K562 (cell line): ENCODE measurements around the gene UBE2D3. TPM values are rescaled to one million over a fixed set of nuclear protein-coding genes. Genes with fewer than 3 reads are reported as not detected.

Experiments
- ARNT ChIP-seq, 2 experiments: fragments of 450-650 bp; IDR thresholded peaks; 2 replicates each; pipeline ENCODE4 v1.6.1; 2016; ENCODE audit warnings: mild to moderate bottlenecking in 1 of 2
- CBFA2T2 ChIP-seq: fragments of 450-650 bp; conservative IDR thresholded peaks from 2 replicates; pipeline ENCODE4 v1.6.1; 2017; ENCODE audit warnings: mild to moderate bottlenecking
- CREM ChIP-seq: IDR thresholded peaks from 2 replicates; pipeline ENCODE4 v1.6.1; 2014; ENCODE audit warnings: antibody characterized with exemption, low read depth
- EGR1 ChIP-seq: fragments of 450-650 bp; conservative IDR thresholded peaks from 2 replicates; pipeline ENCODE4 v1.6.1; 2017; ENCODE audit warnings: mild to moderate bottlenecking
- FOS ChIP-seq: IDR thresholded peaks from 3 replicates; pipeline ENCODE4 v1.6.1; 2011; ENCODE audit not compliant: insufficient read length; ENCODE audit errors: extremely low read depth
- KDM4B ChIP-seq, 2 experiments: fragments of 450-650 bp in 1 of 2; sonication (generic) in 1 of 2; IDR thresholded peaks; 2 replicates each; pipeline ENCODE4 v1.6.1; 2016 to 2017; ENCODE audit warnings: borderline replicate concordance in 2 of 2, antibody characterized with exemption in 1 of 2, low read depth in 1 of 2, mild to moderate bottlenecking in 1 of 2
- L3MBTL2 ChIP-seq: fragments of 450-650 bp; IDR thresholded peaks from 2 replicates; pipeline ENCODE4 v1.6.1; 2016; ENCODE audit warnings: mild to moderate bottlenecking, moderate library complexity
- MAX ChIP-seq: sonication (generic); formaldehyde crosslinking; IDR thresholded peaks from 2 replicates; pipeline ENCODE4 v1.9.0; 2022; ENCODE audit warnings: mild to moderate bottlenecking, missing genetic modification reagents
- MBD2 ChIP-seq: sonication (generic); IDR thresholded peaks from 2 replicates; pipeline ENCODE4 v1.6.1; 2016; ENCODE audit warnings: low read depth, borderline replicate concordance
- MLX ChIP-seq, 2 experiments: fragments of 450-650 bp in 1 of 2; sonication (generic) in 1 of 2; formaldehyde crosslinking; conservative IDR thresholded peaks; 2 replicates each; pipeline versions ENCODE4 v1.4.0 to v1.8.1; 2020 to 2022; ENCODE audit warnings: mild to moderate bottlenecking in 1 of 2, missing genetic modification reagents in 1 of 2
- MYNN ChIP-seq, 2 experiments: sonication (generic); formaldehyde crosslinking in 1 of 2; IDR thresholded peaks; 2 replicates each; pipeline versions ENCODE4 v1.5.0 to v1.6.1; 2016 to 2020; ENCODE audit warnings: antibody characterized with exemption in 1 of 2, missing genetic modification reagents in 1 of 2
- NFATC3 ChIP-seq: fragments of 450-650 bp; IDR thresholded peaks from 2 replicates; pipeline ENCODE4 v1.6.1; 2017; ENCODE audit warnings: mild to moderate bottlenecking
- NONO ChIP-seq, 2 experiments: fragments of 200-400 bp in 1 of 2; fragments of 450-650 bp in 1 of 2; formaldehyde crosslinking in 1 of 2; IDR thresholded peaks; 2 replicates each; pipeline ENCODE4 v1.6.1; 2017; ENCODE audit warnings: low read depth in 2 of 2, mild to moderate bottlenecking in 2 of 2, moderate library complexity in 2 of 2, low read length in 1 of 2
- NRF1 ChIP-seq, 2 experiments: fragments of 450-650 bp; IDR thresholded peaks in 1 of 2; conservative IDR thresholded peaks in 1 of 2; 2 replicates each; pipeline ENCODE4 v1.6.1; 2014; ENCODE audit warnings: mild to moderate bottlenecking in 2 of 2
- PHB ChIP-seq: fragments of 250-450 bp; sonication (Bioruptor Pico); IDR thresholded peaks from 2 replicates; pipeline ENCODE4 v1.5.0; 2021
- PHF21A ChIP-seq: fragments of 450-650 bp; IDR thresholded peaks from 2 replicates; pipeline ENCODE4 v1.6.1; 2017; ENCODE audit warnings: low read depth, borderline replicate concordance
- PML ChIP-seq: IDR thresholded peaks from 2 replicates; pipeline ENCODE4 v1.6.1; 2012; ENCODE audit warnings: low read length, inconsistent platforms
- SIX5 ChIP-seq, 2 experiments: IDR thresholded peaks; 2 replicates each; pipeline ENCODE4 v1.6.1; 2011; ENCODE audit warnings: low read length in 2 of 2, borderline replicate concordance in 1 of 2, low read depth in 1 of 2, mild to moderate bottlenecking in 1 of 2, moderate library complexity in 1 of 2; ENCODE audit not compliant: insufficient read depth in 1 of 2
- SRF ChIP-seq, 2 experiments: fragments of 250-450, 450-650 bp in 1 of 2; sonication (Bioruptor Pico) in 1 of 2; sonication (generic) in 1 of 2; formaldehyde crosslinking; IDR thresholded peaks; 2 replicates each; pipeline versions ENCODE4 v1.5.0 to v1.5.1; 2020 to 2022; ENCODE audit warnings: mild to moderate bottlenecking in 1 of 2, missing genetic modification reagents in 1 of 2
- XRCC4 ChIP-seq: IDR thresholded peaks from one replicate; pipeline ENCODE4 v1.6.1; 2011; ENCODE audit not compliant: insufficient read depth, insufficient read length; ENCODE audit errors: extremely low read depth
- ZBTB1 ChIP-seq: sonication (generic); formaldehyde crosslinking; IDR thresholded peaks from 2 replicates; pipeline ENCODE4 v1.8.1; 2023; ENCODE audit warnings: missing genetic modification reagents, low read depth, mild to moderate bottlenecking, borderline replicate concordance
- ZNF449 ChIP-seq: fragments of 250-450 bp; sonication (Bioruptor Pico); IDR thresholded peaks from 2 replicates; pipeline ENCODE4 v1.8.0; 2022; ENCODE audit warnings: moderate library complexity, mild to moderate bottlenecking, inconsistent platforms
- ZNF589 ChIP-seq: fragments of 200-800 bp; sonication (Bioruptor generic); IDR thresholded peaks from 2 replicates; pipeline ENCODE4 v1.6.1; 2016; ENCODE audit warnings: low read depth, missing genetic modification characterization, missing compliant biosample characterization
- polyA plus RNA-seq, 8 experiments: library from polyadenylated mRNA; depleted of rRNA in 4 of 8; stranded (reverse) in 5 of 8; unstranded in 3 of 8; fragments of >200 nt; fragmentation: Nextera tagmentation in 2 of 8; fragmentation: Illumina TruSeq in 1 of 8; extraction: Ambion mirVana in 2 of 8; extraction: Trizol in 1 of 8; gene quantifications; 2 replicates each; pipeline versions ENCODE4 v1.2.1 to v1.2.3, GENCODE V29; 2011 to 2014; ENCODE audit warnings: inconsistent platforms in 1 of 8, missing spikeins in 1 of 8
- total RNA-seq, 7 experiments: library from RNA; depleted of rRNA in 6 of 7; stranded (reverse); fragments of >200 nt in 6 of 7; fragmentation: Illumina TruSeq in 2 of 7; extraction: Trizol in 2 of 7; gene quantifications; 2 replicates each; pipeline versions ENCODE4 v1.2.1 to v1.2.3, GENCODE V29; 2011 to 2021; ENCODE audit warnings: low replicate concordance in 1 of 7
- TF ChIP-seq, protein P1 (sequence below): sonication (generic); formaldehyde crosslinking; IDR thresholded peaks from 2 replicates; pipeline ENCODE4 v1.8.1; 2023; ENCODE audit warnings: mild to moderate bottlenecking, missing genetic modification reagents

Gene UBE2D3
- total and polyA plus RNA-seq, 9 of the 15 experiments (the other 6 are each of a cell fraction or from before 2014, with no cell fraction given), result 191 to 618 (median 292) TPM

DNA sequence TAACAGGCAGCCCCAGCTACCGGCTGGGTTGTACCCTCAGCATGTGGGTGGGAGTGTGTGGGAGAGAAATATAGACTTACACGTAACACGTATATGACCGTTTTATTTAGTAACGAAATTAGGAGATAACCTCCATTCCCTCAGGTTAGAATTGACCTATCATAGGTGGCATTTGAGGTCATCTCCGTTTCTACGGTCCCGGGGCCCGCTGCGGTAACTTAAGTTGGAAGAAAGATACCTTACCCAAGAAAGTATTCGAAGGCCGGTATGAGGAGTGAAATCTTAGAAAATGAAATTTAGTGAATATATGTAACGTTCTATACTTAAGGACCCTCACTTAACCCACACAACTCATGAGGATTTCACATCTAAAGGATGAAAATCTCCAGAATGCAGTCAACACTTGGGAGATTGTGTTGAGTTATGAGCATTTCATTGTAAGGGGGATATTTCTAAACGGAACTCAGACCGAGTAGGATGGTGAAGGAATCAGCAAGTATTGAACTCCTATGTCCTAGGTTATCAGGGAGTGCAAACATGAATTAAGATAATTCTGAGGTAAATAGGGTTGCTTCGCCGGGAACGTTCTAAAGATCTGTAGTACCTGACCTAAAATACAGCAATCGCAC lies 42.3 kb upstream of the UBE2D3 start (continued):
- TF ChIP-seq ZNF449 (CRISPR knock-in tag) (no peak), NFATC3 (no peak), KDM4B (IDR thresholded peaks at IDR 0.05; ENCODE audit: borderline replicate concordance in 2 of 2, low read depth in 1 of 2) (no peak), SIX5 (IDR thresholded peaks at IDR 0.05; ENCODE audit: borderline replicate concordance in 1 of 2, insufficient read depth in 1 of 2, low read depth in 1 of 2, low read length in 2 of 2) (no peak), PHF21A (no peak), PHB (CRISPR knock-in tag) (no peak), XRCC4 (no peak), MLX (CRISPR knock-in tag; conservative IDR thresholded peaks at IDR 0.05) (0 out of 4 replicates have a peak, but pooled peaks of 1 of the 2 experiments have one; percentile 14), FOS (no peak), ZNF589 (CRISPR knock-in tag) (0 out of 2 replicates have a peak, but pooled peaks have one; percentile 5), ARNT (IDR thresholded peaks at IDR 0.05) (peak in 1 of 2 experiments; percentile 52; a peak in 1 of 4 replicates), NRF1 (conservative IDR thresholded peaks at IDR 0.05 in 1 of 2, IDR thresholded peaks at IDR 0.05 in 1 of 2) (no peak), NONO (IDR thresholded peaks at IDR 0.05; ENCODE audit: low read depth in 2 of 2, low read length in 1 of 2) (0 out of 4 replicates have a peak, but pooled peaks of 1 of the 2 experiments have one; percentile 10), CBFA2T2 (no peak), SRF (CRISPR knock-in tag; IDR thresholded peaks at IDR 0.05) (no peak), MBD2 (no peak), MAX (CRISPR knock-in tag) (no peak), L3MBTL2 (no peak), CREM (no peak), ZBTB1 (CRISPR knock-in tag) (no peak), EGR1 (peak; percentile 83; the same call in 1 of the 2 replicates), PML (no peak), MYNN (IDR thresholded peaks at IDR 0.05) (no peak), MYNN (CRISPR knock-in tag; IDR thresholded peaks at IDR 0.05) (no peak)
- TF ChIP-seq, protein P1, sequence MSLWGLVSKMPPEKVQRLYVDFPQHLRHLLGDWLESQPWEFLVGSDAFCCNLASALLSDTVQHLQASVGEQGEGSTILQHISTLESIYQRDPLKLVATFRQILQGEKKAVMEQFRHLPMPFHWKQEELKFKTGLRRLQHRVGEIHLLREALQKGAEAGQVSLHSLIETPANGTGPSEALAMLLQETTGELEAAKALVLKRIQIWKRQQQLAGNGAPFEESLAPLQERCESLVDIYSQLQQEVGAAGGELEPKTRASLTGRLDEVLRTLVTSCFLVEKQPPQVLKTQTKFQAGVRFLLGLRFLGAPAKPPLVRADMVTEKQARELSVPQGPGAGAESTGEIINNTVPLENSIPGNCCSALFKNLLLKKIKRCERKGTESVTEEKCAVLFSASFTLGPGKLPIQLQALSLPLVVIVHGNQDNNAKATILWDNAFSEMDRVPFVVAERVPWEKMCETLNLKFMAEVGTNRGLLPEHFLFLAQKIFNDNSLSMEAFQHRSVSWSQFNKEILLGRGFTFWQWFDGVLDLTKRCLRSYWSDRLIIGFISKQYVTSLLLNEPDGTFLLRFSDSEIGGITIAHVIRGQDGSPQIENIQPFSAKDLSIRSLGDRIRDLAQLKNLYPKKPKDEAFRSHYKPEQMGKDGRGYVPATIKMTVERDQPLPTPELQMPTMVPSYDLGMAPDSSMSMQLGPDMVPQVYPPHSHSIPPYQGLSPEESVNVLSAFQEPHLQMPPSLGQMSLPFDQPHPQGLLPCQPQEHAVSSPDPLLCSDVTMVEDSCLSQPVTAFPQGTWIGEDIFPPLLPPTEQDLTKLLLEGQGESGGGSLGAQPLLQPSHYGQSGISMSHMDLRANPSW (CRISPR knock-in tag), result no peak
